HAP-1 (cell line): ENCODE data around the gene PARP4.
"Not testable (repeated sequence)": the region's sequence is repeated elsewhere in the genome, so short reads cannot be mapped to it uniquely, and the experiment has no call there.

Source experiments
- DNase-seq, 2 experiments: peaks; one replicate each; pipeline ENCODE4 v3.0.0-alpha.2; 2016 to 2020; ENCODE audit warnings: low spot score in 2 of 2
- H3K27me3 ChIP-seq: fragments of 250-450 bp; sonication (Bioruptor Pico); 2 replicates; pipeline ENCODE4 v1.5.1; 2020; ENCODE audit warnings: low read depth, mild to moderate bottlenecking, moderate library complexity
- H3K36me3 ChIP-seq: fragments of 250-450 bp; sonication (Bioruptor Pico); replicated peaks from 2 replicates; pipeline ENCODE4 v1.5.1; 2020; ENCODE audit warnings: mild to moderate bottlenecking
- H3K4me1 ChIP-seq: fragments of 250-450 bp; sonication (Bioruptor Pico); 2 replicates; pipeline ENCODE4 v1.5.1; 2020; ENCODE audit warnings: mild to moderate bottlenecking
- H3K4me3 ChIP-seq: fragments of 250-450 bp; sonication (Bioruptor Pico); 2 replicates; pipeline ENCODE4 v1.5.1; 2020; ENCODE audit warnings: mild to moderate bottlenecking, moderate library complexity
- H3K9me3 ChIP-seq: fragments of 250-450 bp; sonication (Bioruptor Pico); 2 replicates; pipeline ENCODE4 v1.5.1; 2020; ENCODE audit warnings: mild to moderate bottlenecking, moderate library complexity
- in situ Hi-C: fragments of 300-500 bp; cut with MboI; formaldehyde crosslinking; loops from 3 replicates; pipeline ENCODE4 v1.14.3; 2020; ENCODE audit warnings: low sequenced_read_pairs, inconsistent platforms, mixed read lengths

PARP4 gene

GRCh38 chr13:24386816-24387708, 125.5 kb downstream of the PARP4 start:
- Histone ChIP-seq H3K4me1 (no peaks in the 10 kb centered on the region), H3K27me3 (no peaks in the 10 kb centered on the region), H3K9me3 (no peaks in the 10 kb centered on the region), H3K36me3 (no peaks in the 10 kb centered on the region), H3K4me3 (no peak overlapping the region)
- no peak for DNase-seq
- in situ Hi-C loops: no loop called here

- Histone ChIP-seq H3K27me3 (no peaks in the 10 kb centered on the region), H3K4me1 (no peaks in the 10 kb centered on the region), H3K36me3 (no peaks in the 10 kb centered on the region), H3K9me3 (no peaks in the 10 kb centered on the region), H3K4me3 (no peak overlapping the region)
- no peak for DNase-seq
- in situ Hi-C loops: no loop called here
Observed at GRCh38 chr13:24385902-24386301, 126.7 kb downstream of the PARP4 start.

GRCh38 chr13:24384946-24385345, 127.6 kb downstream of the PARP4 start:
- H3K4me1 ChIP-seq, H3K9me3 ChIP-seq, H3K36me3 ChIP-seq, H3K27me3 ChIP-seq, H3K4me3 ChIP-seq, DNase-seq, in situ Hi-C loops: not testable (repeated sequence)

GRCh38 chr13:24384091-24384490, 128.5 kb downstream of the PARP4 start:
- H3K27me3 ChIP-seq, H3K4me3 ChIP-seq, H3K9me3 ChIP-seq, in situ Hi-C loops, H3K36me3 ChIP-seq, H3K4me1 ChIP-seq, DNase-seq: not testable (repeated sequence)

- DNase-seq: no peak
- H3K36me3 ChIP-seq: no peaks in the 10 kb centered on the region
- in situ Hi-C loops: no loop called here
- H3K4me1 ChIP-seq: no peaks in the 10 kb centered on the region
- H3K4me3 ChIP-seq: no peak overlapping the region
- peaks cover 6% of the 10 kb centered on the region; the same call in 1 of the 2 replicates for H3K27me3 ChIP-seq
- no peaks in the 10 kb centered on the region for H3K9me3 ChIP-seq
Observed at GRCh38 chr13:24381541-24382265, 130.9 kb downstream of the PARP4 start.

- H3K27me3 ChIP-seq, DNase-seq, in situ Hi-C loops, H3K4me3 ChIP-seq, H3K36me3 ChIP-seq, H3K4me1 ChIP-seq, H3K9me3 ChIP-seq: not testable (repeated sequence)
Observed at GRCh38 chr13:24380881-24381280, 131.7 kb downstream of the PARP4 start.

GRCh38 chr13:24380227-24380626, 132.4 kb downstream of the PARP4 start:
- H3K9me3 ChIP-seq, in situ Hi-C loops, H3K4me1 ChIP-seq, H3K4me3 ChIP-seq, H3K27me3 ChIP-seq, H3K36me3 ChIP-seq, DNase-seq: not testable (repeated sequence)

GRCh38 chr13:24371273-24371672, 141.3 kb downstream of the PARP4 start:
- H3K36me3 ChIP-seq, H3K4me3 ChIP-seq, in situ Hi-C loops, H3K9me3 ChIP-seq, H3K4me1 ChIP-seq, DNase-seq, H3K27me3 ChIP-seq: not testable (repeated sequence)
